Tibial nerve (tissue), 3 donors: ENCODE measurements around the gene RAPGEF2.

Experiments used
- CTCF ChIP-seq, 5 experiments: fragments of 200-600 bp in 3 of 5; fragments of 450-650 bp in 2 of 5; sonication (generic) in 3 of 5; IDR thresholded peaks; one replicate each; pipeline ENCODE4 v1.5.1; 2016 to 2019; ENCODE audit warnings: antibody characterized with exemption in 5 of 5, mild to moderate bottlenecking in 3 of 5, moderate library complexity in 2 of 5
- POLR2A ChIP-seq, 2 donors: fragments of 450-650 bp; IDR thresholded peaks; one replicate each; pipeline ENCODE4 v1.6.1; 2017; ENCODE audit warnings: antibody characterized with exemption in 2 of 2, mild to moderate bottlenecking in 2 of 2, moderate library complexity in 2 of 2

- TF ChIP-seq CTCF (IDR thresholded peaks at IDR 0.05): no peak
- TF ChIP-seq POLR2A (IDR thresholded peaks at IDR 0.05): no peak
Measured at GRCh38 chr4:159155119-159155518, 52.2 kb downstream of the RAPGEF2 start.
